Right lobe of liver (tissue), 6 donors: ENCODE measurements around the gene FER1L5. TPM values are rescaled to one million over a fixed set of nuclear protein-coding genes. Genes with fewer than 3 reads are reported as not detected.

Experiments
- ATAC-seq, 4 donors: fragments of 200-7000 bp; cut with Tn5 transposase; one replicate each; pipeline ENCODE4 v1.9.1; 2020; ENCODE audit warnings: mild to moderate bottlenecking in 4 of 4, moderate library complexity in 4 of 4
- DNase-seq, 3 donors: peaks; one replicate each; pipeline ENCODE4 v3.0.0-alpha.2; 2020
- H3K27ac ChIP-seq, 3 donors: fragments of 200-600 bp; one replicate each; pipeline ENCODE4 v1.8.0; 2022
- H3K27me3 ChIP-seq, 2 donors: fragments of 200-600 bp; one replicate each; pipeline ENCODE4 v1.8.0; 2022
- H3K36me3 ChIP-seq, 4 donors: fragments of 200-600 bp; sonication (generic) in 1 of 4; one replicate each; pipeline versions ENCODE4 v1.5.1 to v1.8.0; 2017 to 2022; ENCODE audit warnings: control low read depth in 1 of 4
- H3K4me1 ChIP-seq, 4 donors: fragments of 200-600 bp; sonication (generic) in 1 of 4; one replicate each; pipeline versions ENCODE4 v1.5.1 to v1.8.0; 2017 to 2022; ENCODE audit warnings: control low read depth in 1 of 4
- H3K4me3 ChIP-seq, 3 donors: fragments of 200-600 bp; one replicate each; pipeline ENCODE4 v1.8.0; 2022
- H3K9me3 ChIP-seq, 4 donors: fragments of 200-600 bp; sonication (generic) in 1 of 4; one replicate each; pipeline versions ENCODE4 v1.5.1 to v1.8.0; 2017 to 2022; ENCODE audit warnings: control low read depth in 1 of 4
- CTCF ChIP-seq, 4 donors: fragments of 200-600 bp in 3 of 4; fragments of 450-650 bp in 1 of 4; IDR thresholded peaks; one replicate each; pipeline versions ENCODE4 v1.5.1 to v1.8.0; 2016 to 2022; ENCODE audit warnings: antibody characterized with exemption in 4 of 4, mild to moderate bottlenecking in 2 of 4
- POLR2A ChIP-seq: fragments of 450-650 bp; IDR thresholded peaks from one replicate; pipeline ENCODE4 v1.6.1; 2017; ENCODE audit warnings: antibody characterized with exemption, mild to moderate bottlenecking
- WGBS: methylation state at CpG from one replicate; pipeline ENCODE4 v1.1.6; 2018; ENCODE audit warnings: low coverage, low lambda C conversion rate; ENCODE audit not compliant: insufficient coverage; ENCODE audit errors: missing lambda C conversion rate; 5-methylcytosine and 5-hydroxymethylcytosine counted together
- intact Hi-C, 2 donors: fragments of 100-400 bp; cut with DNase I; formaldehyde crosslinking; loops; one replicate each; pipeline versions ENCODE4 v1.11.2 to v1.14.1; 2022
- total RNA-seq, 6 experiments: library from RNA; depleted of rRNA in 2 of 6; stranded (reverse); fragments of >200 nt in 2 of 6; fragmentation: NEBNext Ultra II Directional in 3 of 6; extraction: Animal tissue kit (Norgen Biotek cat#: 25700) in 3 of 6; gene quantifications; one replicate each; pipeline versions ENCODE4 v1.1.0 to v1.2.4, GENCODE V29; 2016 to 2023
- donor health status: DM: no; HTN: yes; CAD: no.
- donor health status: DM: no; HTN: no; CAD: no.
- donor health status: DM: no; HTN: no; CAD: no.
- donor health status: DM: no; HTN: yes; CAD: no.
- donor health status: DM: no; HTN: yes; CAD: no.

Gene FER1L5
- total RNA-seq, 6 experiments from 2014 or later: not detected

- 79% methylated on average over 5 of the region's 16 CpGs for WGBS
- no peak for ATAC-seq
- Histone ChIP-seq H3K27me3 (no peaks in the 10 kb centered on the region), H3K36me3 (no peaks in the 10 kb centered on the region), H3K4me1 (peaks cover 0 to 9% (median 0%) of the 10 kb centered on the region in 4 donors), H3K27ac (no peak overlapping the region), H3K9me3 (no peaks in the 10 kb centered on the region), H3K4me3 (no peak overlapping the region)
- intact Hi-C loops: no loop called here
- TF ChIP-seq CTCF (IDR thresholded peaks at IDR 0.05) (no peak), POLR2A (no peak)
- DNase-seq: no peak
Observed at GRCh38 chr2:96684883-96685576, 42.5 kb downstream of the FER1L5 start.

- Histone ChIP-seq H3K9me3 (no peaks in the 10 kb centered on the region), H3K4me3 (no peak overlapping the region), H3K4me1 (peaks cover 0 to 5% (median 0%) of the 10 kb centered on the region in 4 donors), H3K27ac (no peak overlapping the region), H3K27me3 (no peaks in the 10 kb centered on the region), H3K36me3 (no peaks in the 10 kb centered on the region)
- DNase-seq: no peak
- intact Hi-C loops: no loop called here
- WGBS: 40% methylated on average over 1 of the region's 19 CpGs
- no peak for TF ChIP-seq CTCF (IDR thresholded peaks at IDR 0.05)
- no peak for TF ChIP-seq POLR2A
- peak in 3 of 4 donors; percentile 13 to 22 (median 15) for ATAC-seq
Observed at GRCh38 chr2:96685577-96686459, 43.3 kb downstream of the FER1L5 start.

GRCh38 chr2:96687266-96687665, 44.7 kb downstream of the FER1L5 start:
- intact Hi-C loops: no loop called here
- Histone ChIP-seq H3K4me3 (no peak overlapping the region), H3K36me3 (no peaks in the 10 kb centered on the region), H3K9me3 (no peaks in the 10 kb centered on the region), H3K27ac (no peak overlapping the region), H3K27me3 (no peaks in the 10 kb centered on the region), H3K4me1 (peaks cover 0 to 5% (median 0%) of the 10 kb centered on the region in 4 donors)
- DNase-seq (no peak), ATAC-seq (no peak)
- WGBS: 100% methylated on average over 2 of the region's 3 CpGs
- TF ChIP-seq POLR2A (no peak), CTCF (IDR thresholded peaks at IDR 0.05) (no peak)

- intact Hi-C loops: no loop called here
- no peak for DNase-seq
Observed at GRCh38 chr2:96687711-96688640, 45.4 kb downstream of the FER1L5 start.

More at GRCh38 chr2:96687711-96688640, 45.4 kb downstream of the FER1L5 start:
- TF ChIP-seq CTCF (IDR thresholded peaks at IDR 0.05) (no peak), POLR2A (no peak)
- ATAC-seq: no peak
- H3K27me3 ChIP-seq: no peaks in the 10 kb centered on the region
- no peaks in the 10 kb centered on the region for H3K9me3 ChIP-seq
- 80% methylated on average over 7 of the region's 27 CpGs for WGBS
- no peak overlapping the region for H3K27ac ChIP-seq
- peaks cover 0 to 5% (median 0%) of the 10 kb centered on the region in 4 donors for H3K4me1 ChIP-seq
- no peaks in the 10 kb centered on the region for H3K36me3 ChIP-seq
- H3K4me3 ChIP-seq: no peak overlapping the region
